ENCODE results near the gene SEMA3G.

Gene SEMA3G

DNA sequence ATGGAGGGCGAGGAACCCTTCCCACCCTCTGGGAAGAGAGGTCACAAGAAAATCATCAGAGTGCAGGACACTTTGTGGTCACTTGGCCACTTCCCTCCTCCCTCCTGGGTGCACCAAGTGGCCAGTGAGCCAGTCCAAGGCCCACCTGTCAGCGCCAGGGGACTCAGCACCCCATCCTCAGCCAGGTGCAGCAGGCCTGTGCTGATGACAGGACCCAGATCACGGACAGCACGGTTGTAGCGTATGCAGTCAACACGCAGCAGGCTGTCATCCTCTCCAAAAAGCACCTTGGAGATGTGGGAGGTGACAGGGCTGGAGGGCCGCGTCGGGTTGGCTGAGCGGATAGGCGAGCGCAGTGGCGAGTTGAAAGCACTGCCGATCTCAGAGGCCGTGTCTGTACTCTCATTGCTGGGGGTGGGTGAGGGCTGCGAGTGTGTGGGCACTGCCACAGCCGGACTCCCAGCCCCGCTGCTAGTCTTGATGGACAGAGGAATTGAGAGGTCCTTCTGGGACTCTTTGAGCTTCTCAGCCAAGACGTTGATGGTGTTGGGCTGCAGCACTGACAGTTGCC is 41.5 kb downstream of the SEMA3G start:
- POLR2A ChIA-PET, result no interaction called here
- CTCF ChIA-PET, result no interaction called here
- TF ChIP-seq, protein P1, sequence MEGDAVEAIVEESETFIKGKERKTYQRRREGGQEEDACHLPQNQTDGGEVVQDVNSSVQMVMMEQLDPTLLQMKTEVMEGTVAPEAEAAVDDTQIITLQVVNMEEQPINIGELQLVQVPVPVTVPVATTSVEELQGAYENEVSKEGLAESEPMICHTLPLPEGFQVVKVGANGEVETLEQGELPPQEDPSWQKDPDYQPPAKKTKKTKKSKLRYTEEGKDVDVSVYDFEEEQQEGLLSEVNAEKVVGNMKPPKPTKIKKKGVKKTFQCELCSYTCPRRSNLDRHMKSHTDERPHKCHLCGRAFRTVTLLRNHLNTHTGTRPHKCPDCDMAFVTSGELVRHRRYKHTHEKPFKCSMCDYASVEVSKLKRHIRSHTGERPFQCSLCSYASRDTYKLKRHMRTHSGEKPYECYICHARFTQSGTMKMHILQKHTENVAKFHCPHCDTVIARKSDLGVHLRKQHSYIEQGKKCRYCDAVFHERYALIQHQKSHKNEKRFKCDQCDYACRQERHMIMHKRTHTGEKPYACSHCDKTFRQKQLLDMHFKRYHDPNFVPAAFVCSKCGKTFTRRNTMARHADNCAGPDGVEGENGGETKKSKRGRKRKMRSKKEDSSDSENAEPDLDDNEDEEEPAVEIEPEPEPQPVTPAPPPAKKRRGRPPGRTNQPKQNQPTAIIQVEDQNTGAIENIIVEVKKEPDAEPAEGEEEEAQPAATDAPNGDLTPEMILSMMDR (IDR thresholded peaks at IDR 0.05; ENCODE audit: insufficient read depth, low read length, missing control alignments), result no peak
- no peak overlapping the region for H3K4me3 ChIP-seq (ENCODE audit: low read depth, low read length)
- DNase-seq (ENCODE audit: low read depth, low spot score), result no peak

DNA sequence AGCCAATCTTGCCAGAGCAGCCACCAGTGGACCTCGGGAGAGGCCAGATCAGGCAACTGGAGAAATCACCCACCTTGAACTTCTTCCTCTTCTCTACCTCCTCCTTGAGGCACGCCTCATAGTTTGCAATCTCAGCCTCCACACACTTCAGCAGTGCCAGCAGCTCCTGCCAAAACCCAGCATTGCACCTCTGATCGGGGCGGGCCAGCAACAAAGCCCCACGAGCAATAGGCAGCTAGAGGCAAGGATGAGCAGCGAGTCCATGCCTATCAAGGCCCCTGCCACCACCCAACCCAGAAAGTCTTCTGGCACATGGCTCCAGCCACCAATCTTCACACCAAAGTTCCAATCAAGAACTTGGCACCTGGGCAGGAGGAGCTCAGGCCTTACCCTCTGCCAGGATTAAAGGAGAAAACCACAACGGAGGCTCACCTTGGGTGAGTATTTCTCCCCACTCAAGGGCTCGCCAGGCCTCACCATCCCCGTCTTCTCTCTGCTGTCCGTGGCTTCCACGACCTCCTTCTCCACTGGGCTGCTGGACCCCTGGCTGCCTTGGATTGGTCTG is 42.1 kb downstream of the SEMA3G start:
- TF ChIP-seq, protein P1 (IDR thresholded peaks at IDR 0.05; ENCODE audit: insufficient read depth, low read length, missing control alignments), result no peak
- H3K4me3 ChIP-seq (ENCODE audit: low read depth, low read length), result no peak overlapping the region
- DNase-seq (ENCODE audit: low read depth, low spot score), result no peak
- ChIA-PET CTCF (no interaction called here), POLR2A (no interaction called here)

DNA sequence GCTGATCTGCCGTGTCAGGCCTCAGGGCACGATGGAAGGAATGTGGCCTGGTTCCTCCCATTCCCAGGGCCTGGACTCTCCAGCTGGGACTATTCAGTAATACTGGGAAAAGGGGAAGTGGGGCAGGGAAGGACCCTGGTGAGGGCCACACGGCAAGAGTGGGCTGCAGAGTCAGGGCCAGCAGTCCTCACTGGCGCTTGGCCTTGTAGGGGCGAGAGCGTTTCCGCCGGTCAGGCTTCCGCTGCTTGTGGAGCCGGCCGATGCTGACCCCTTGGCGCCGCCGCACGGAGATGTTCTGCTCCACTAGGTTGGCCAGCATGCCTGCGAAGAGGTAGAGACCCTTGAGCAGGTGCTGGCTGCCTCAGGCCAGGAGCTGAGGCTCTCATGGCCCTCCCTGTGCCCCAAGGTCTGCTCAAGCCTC is 42.8 kb downstream of the SEMA3G start:
- no peak overlapping the region for H3K4me3 ChIP-seq (ENCODE audit: low read depth, low read length)
- TF ChIP-seq, protein P1 (IDR thresholded peaks at IDR 0.05; ENCODE audit: insufficient read depth, low read length, missing control alignments), result no peak
- CTCF ChIA-PET, result interaction anchor here (1.2 kb wide), 1 partner anchor 13 kb away, joined by 3 read pairs; no protein-coding TSS in a partner anchor
- POLR2A ChIA-PET, result no interaction called here
- DNase-seq (ENCODE audit: low read depth, low spot score), result no peak

DNA sequence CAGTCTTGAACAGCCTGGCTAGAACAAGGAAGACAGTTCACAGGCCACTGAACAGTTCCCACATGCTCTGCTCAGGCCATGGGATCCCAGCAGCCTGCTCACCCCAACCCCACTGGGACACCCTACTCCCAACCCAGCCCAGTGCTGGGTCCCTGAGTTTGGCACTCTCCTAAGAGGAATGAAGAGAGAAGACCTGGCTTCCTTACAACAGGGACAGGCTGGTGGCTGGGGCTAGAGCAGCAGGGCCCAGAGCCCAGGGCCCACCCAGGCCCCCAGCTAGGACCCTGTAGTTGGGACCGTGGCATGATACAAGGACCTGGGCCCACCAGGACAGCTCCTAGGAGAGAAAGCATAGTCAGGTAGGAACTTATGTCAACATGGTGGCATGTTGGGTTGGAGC is 43.4 kb downstream of the SEMA3G start:
- ChIA-PET POLR2A (no interaction called here), CTCF (interaction anchor here (1.2 to 1.6 kb wide), 2 partner anchors 11 to 12 kb away, joined by 3 to 5 read pairs; no protein-coding TSS in a partner anchor)
- no peak overlapping the region for H3K4me3 ChIP-seq (ENCODE audit: low read depth, low read length)
- TF ChIP-seq, protein P1 (IDR thresholded peaks at IDR 0.05; ENCODE audit: insufficient read depth, low read length, missing control alignments), result no peak
- no peak for DNase-seq (ENCODE audit: low read depth, low spot score)

DNA sequence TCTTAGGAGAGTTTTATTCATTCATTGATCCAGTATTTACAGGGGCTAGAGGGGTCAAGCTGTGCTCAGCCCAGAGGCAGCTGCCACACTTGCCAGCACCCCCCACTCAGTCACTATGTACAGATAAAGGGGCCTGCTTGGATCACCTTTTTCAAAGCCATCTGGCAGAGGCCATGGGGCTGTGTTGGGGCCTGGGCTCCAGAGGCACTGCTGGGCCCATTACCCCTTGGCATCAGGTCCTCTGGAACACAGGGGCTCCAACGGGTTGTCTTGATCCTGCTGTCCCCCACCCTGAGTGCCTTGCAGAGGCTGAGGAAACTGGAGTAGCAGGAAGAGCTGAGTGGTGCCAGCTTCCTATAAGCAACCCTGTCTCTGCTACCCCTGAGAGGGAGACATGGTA is 43.9 kb downstream of the SEMA3G start:
- TF ChIP-seq, protein P1 (IDR thresholded peaks at IDR 0.05; ENCODE audit: insufficient read depth, low read length, missing control alignments), result no peak
- ChIA-PET POLR2A (no interaction called here), CTCF (interaction anchor here (1.2 to 1.6 kb wide), 2 partner anchors 11 to 12 kb away, joined by 3 to 5 read pairs; no protein-coding TSS in a partner anchor)
- DNase-seq (ENCODE audit: low read depth, low spot score), result no peak
- H3K4me3 ChIP-seq (ENCODE audit: low read depth, low read length), result no peak overlapping the region

DNA sequence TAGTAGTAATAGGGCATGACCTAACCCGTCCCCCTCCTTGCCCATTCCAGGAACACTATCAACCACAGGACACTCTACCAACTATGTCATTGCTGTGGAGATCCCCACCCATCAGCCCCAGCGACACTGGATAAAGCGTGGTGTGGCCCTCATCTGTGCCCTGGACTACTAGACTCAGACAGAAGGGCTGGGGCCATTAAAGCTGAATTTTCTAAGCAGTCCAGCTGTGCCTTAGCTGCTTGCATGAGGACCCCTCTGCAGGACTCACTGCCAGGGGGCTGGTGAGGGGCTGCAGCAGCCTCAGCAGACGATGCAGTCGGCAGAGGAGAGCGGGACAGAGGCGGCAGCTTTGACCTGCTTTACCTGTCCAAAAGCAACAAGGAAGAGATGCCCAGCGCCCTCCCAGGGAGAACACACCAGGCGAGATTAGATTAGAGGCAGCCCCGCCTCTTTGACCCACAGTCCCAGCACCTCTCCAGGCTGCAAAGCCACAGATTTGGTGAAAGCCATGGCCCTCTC is 44.6 kb downstream of the SEMA3G start:
- no peak for DNase-seq (ENCODE audit: low read depth, low spot score)
- TF ChIP-seq, protein P1 (IDR thresholded peaks at IDR 0.05; ENCODE audit: insufficient read depth, low read length, missing control alignments), result no peak
- ChIA-PET POLR2A (no interaction called here), CTCF (interaction anchor here (1.6 kb wide), 1 partner anchor 12 kb away, joined by 5 read pairs; no protein-coding TSS in a partner anchor)
- no peak overlapping the region for H3K4me3 ChIP-seq (ENCODE audit: low read depth, low read length)
